Amygdala (tissue), 56 donors: ENCODE measurements around the gene CDC20.
A peak's percentile ranks its signal among the peaks of the same experiment; 100 is the strongest.

Experiments used
- DNase-seq, 56 donors: peaks; one replicate each; lab custom pipeline; 2025; lab: John Stamatoyannopoulos, UW

Gene CDC20

GRCh38 chr1:43327549-43328292 lies 31.1 kb upstream of the CDC20 start:
- DNase-seq, result no peak

GRCh38 chr1:43329995-43330751 lies 28.6 kb upstream of the CDC20 start:
- no peak for DNase-seq

- no peak for DNase-seq
Observed at GRCh38 chr1:43331688-43332087, 27.1 kb upstream of the CDC20 start.

GRCh38 chr1:43334453-43335205 lies 24.2 kb upstream of the CDC20 start:
- DNase-seq, result no peak

GRCh38 chr1:43337588-43337987 lies 21.2 kb upstream of the CDC20 start, which contains the start of gene MPL:
Gene MPL, plus strand, starts transcription at chr1:43337818. Its CDS starts 31 bp downstream, at chr1:43337849.
- no peak for DNase-seq

GRCh38 chr1:43338001-43338400 lies 20.8 kb upstream of the CDC20 start:
- DNase-seq, result no peak

- no peak for DNase-seq
Observed at GRCh38 chr1:43339584-43340232, 19.1 kb upstream of the CDC20 start.

- DNase-seq, result no peak
Observed at GRCh38 chr1:43340559-43340958, 18.2 kb upstream of the CDC20 start.

- no peak for DNase-seq
Observed at GRCh38 chr1:43344267-43344850, 14.4 kb upstream of the CDC20 start.

- DNase-seq, result no peak
Observed at GRCh38 chr1:43345120-43345519, 13.7 kb upstream of the CDC20 start.

GRCh38 chr1:43346636-43347035 lies 12.1 kb upstream of the CDC20 start:
- DNase-seq, result no peak

- DNase-seq, result peak in 15 of 56 donors; percentile 31 to 65 (median 51)
Observed at GRCh38 chr1:43348343-43348808, 10.4 kb upstream of the CDC20 start.

GRCh38 chr1:43348809-43349593 lies 9.8 kb upstream of the CDC20 start:
- DNase-seq, result peak in 39 of 56 donors; percentile 16 to 83 (median 48)

GRCh38 chr1:43349594-43350306 lies 9.0 kb upstream of the CDC20 start:
- peak in 13 of 56 donors; percentile 9 to 57 (median 33) for DNase-seq

GRCh38 chr1:43350976-43351375 lies 7.8 kb upstream of the CDC20 start:
- no peak for DNase-seq

GRCh38 chr1:43351421-43352350 lies 7.1 kb upstream of the CDC20 start:
- DNase-seq, result no peak

GRCh38 chr1:43352351-43352705 lies 6.5 kb upstream of the CDC20 start:
- no peak for DNase-seq

- no peak for DNase-seq
Observed at GRCh38 chr1:43352881-43353280, 5.9 kb upstream of the CDC20 start.
